SJCRH30 (cell line): ENCODE measurements around the gene GRIA3. TPM values are rescaled to one million over a fixed set of nuclear protein-coding genes. Genes with fewer than 3 reads are reported as not detected.

Experiments used
- DNase-seq, 2 experiments: peaks; one replicate each; pipeline ENCODE4 v3.0.0-alpha.2; 2015 to 2020
- H3K27ac ChIP-seq: fragments of 250-450 bp; sonication (Bioruptor Pico); 2 replicates; pipeline ENCODE4 v1.5.1; 2020; ENCODE audit warnings: mild to moderate bottlenecking, moderate library complexity
- H3K27me3 ChIP-seq: fragments of 250-450 bp; sonication (Bioruptor Pico); 2 replicates; pipeline ENCODE4 v1.5.1; 2020; ENCODE audit warnings: mild to moderate bottlenecking, moderate library complexity
- H3K36me3 ChIP-seq: fragments of 250-450 bp; sonication (Bioruptor Pico); 2 replicates; pipeline ENCODE4 v1.5.1; 2020; ENCODE audit warnings: mild to moderate bottlenecking, moderate library complexity
- H3K4me1 ChIP-seq: fragments of 250-450 bp; sonication (Bioruptor Pico); 2 replicates; pipeline ENCODE4 v1.5.1; 2020; ENCODE audit warnings: mild to moderate bottlenecking, moderate library complexity
- H3K4me3 ChIP-seq: fragments of 250-450 bp; sonication (Bioruptor Pico); 2 replicates; pipeline ENCODE4 v1.5.1; 2020; ENCODE audit warnings: mild to moderate bottlenecking, moderate library complexity
- H3K9me3 ChIP-seq: fragments of 250-450 bp; sonication (Bioruptor Pico); replicated peaks from 2 replicates; pipeline ENCODE4 v1.5.1; 2020; ENCODE audit warnings: mild to moderate bottlenecking, moderate library complexity
- total RNA-seq: library from RNA; depleted of rRNA; stranded (reverse); fragments of >200 nt; shearing (Covaris generic); gene quantifications from 2 replicates; pipeline ENCODE4 v1.2.3, GENCODE V29; 2014; rRNA removed

The GRIA3 gene
- total RNA-seq, result not detected in 2 replicates

DNA sequence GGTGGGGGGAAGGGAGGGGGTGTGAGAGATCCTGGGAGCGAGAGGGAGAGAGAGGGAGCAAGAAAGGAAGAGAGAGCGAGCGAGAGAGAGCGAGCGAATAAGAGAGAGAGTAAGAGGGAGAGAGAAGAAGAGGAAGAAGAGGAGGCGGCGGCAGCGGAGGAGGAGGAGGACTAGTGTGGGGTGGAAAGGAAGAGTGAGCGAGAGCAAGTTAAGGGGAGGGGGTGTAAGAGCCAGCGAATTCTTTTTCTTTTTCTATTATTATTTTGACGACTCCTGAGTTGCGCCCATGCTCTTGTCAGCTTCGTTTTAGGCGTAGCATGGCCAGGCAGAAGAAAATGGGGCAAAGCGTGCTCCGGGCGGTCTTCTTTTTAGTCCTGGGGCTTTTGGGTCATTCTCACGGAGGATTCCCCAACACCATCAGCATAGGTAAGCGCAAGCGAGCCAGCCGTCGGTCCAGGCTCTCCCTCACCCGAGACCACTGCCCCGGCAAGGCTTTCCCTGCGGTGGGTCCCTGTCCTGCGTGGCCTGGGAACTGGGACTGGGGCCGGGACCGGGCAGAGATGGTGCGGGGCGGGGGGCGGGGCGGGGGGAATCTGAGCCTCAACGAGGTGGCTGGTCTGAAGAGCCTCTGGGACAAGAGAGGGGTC lies at the start of gene GRIA3:
Gene GRIA3, plus strand, starts transcription at position 60 of the 647 bp plus-strand sequence. Its CDS starts 258 bp downstream, at position 318.
- no peak within 1 kb of the TSS for H3K4me3 ChIP-seq
- no peaks in the 10 kb centered on the region for H3K4me1 ChIP-seq
- H3K36me3 ChIP-seq, result no peaks in the 10 kb centered on the region
- H3K27me3 ChIP-seq, result no peaks in the 10 kb centered on the region
- H3K9me3 ChIP-seq, result no peaks in the 10 kb centered on the region
- H3K27ac ChIP-seq, result no peak within 1 kb of the TSS
- no peak for DNase-seq

DNA sequence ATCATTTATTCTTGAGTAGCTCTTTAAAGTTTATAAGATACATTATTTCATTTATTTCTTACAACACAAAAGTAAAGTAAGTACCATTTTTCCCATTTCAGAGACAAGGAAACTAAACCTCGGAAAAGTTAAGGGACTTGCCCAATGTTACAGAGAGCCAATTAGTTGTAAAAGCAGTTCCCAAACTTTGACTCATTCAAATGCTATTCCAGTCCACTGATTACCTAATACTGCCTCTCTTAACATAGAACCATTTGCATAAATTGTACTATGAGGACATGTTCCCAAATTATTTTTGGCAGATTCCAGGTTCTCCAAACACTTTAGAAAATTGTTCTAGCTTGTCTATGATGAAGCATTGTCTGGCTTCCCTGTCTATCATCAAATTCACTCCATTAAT lies 45.6 kb upstream of the GRIA3 start:
- H3K27me3 ChIP-seq, result no peaks in the 10 kb centered on the region
- DNase-seq, result no peak
- no peak overlapping the region for H3K4me3 ChIP-seq
- H3K36me3 ChIP-seq, result no peaks in the 10 kb centered on the region
- no peaks in the 10 kb centered on the region for H3K4me1 ChIP-seq
- H3K27ac ChIP-seq, result no peak overlapping the region
- H3K9me3 ChIP-seq, result no peaks in the 10 kb centered on the region

DNA sequence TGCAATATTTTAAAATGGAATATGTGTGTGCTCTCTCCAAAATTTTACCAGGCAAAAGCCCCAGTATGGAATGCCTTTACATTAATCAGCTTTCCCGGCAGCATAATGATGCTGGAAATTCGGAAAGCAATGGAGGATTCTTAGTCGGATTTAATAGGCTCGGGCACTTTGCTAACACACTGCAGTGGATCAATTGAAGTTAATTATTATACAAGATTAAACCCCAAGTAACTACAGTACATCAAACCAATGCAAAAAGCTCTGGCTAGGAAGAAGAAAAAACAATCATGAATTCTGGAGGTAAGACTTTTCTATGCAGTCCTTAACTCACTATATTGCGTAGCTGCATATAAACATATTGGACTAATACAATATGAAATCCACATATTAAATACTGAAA lies 43.6 kb upstream of the GRIA3 start:
- no peak for DNase-seq
- H3K9me3 ChIP-seq, result no peaks in the 10 kb centered on the region
- no peaks in the 10 kb centered on the region for H3K27me3 ChIP-seq
- H3K36me3 ChIP-seq, result no peaks in the 10 kb centered on the region
- H3K4me3 ChIP-seq, result no peak overlapping the region
- H3K4me1 ChIP-seq, result no peaks in the 10 kb centered on the region
- H3K27ac ChIP-seq, result no peak overlapping the region

DNA sequence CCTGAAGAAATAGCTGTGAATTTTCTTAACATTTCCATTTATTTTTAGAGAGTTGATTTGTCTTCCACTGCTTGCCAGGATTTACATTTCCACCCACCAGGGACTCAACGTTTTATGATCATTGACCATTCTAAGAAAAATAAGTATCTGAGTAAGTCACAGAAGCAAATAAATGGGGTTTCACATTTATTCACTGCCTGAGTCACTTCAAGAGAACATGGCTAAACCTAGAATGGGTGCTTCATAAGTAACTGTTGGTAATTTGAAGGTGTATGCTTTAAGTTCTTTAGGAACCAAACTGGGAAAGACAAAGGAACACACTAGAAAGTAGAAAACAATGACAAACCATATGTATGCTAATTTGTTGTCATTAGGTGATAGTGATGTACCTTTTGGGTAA lies 43.2 kb upstream of the GRIA3 start:
- no peaks in the 10 kb centered on the region for H3K27me3 ChIP-seq

DNA sequence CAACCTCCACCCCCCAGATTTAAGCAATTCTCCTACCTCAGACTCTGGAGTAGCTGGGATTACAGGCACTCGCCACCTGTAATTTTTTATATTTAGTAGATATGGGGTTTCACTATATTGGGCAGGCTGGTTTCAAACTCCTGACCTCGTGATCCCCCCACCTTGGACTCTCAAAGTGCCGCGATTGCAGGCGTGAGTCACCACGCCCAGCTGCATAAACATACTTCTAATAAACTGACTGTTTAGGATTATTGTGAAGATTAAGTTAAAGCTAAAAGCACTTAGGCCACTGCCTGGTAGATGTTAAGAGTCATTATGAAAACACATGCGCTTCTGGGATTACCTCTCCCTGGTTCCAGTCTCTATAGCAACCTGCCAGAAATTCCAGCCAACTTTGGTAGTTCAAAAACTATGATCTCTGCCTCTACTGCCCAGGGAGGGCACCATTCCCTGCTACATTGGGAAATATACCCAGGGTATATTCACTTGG lies 30.2 kb upstream of the GRIA3 start:
- no peaks in the 10 kb centered on the region for H3K27me3 ChIP-seq
- H3K4me1 ChIP-seq, result no peaks in the 10 kb centered on the region
- DNase-seq, result peak; percentile 7 to 31
- no peak overlapping the region for H3K4me3 ChIP-seq
- no peak overlapping the region for H3K27ac ChIP-seq
- H3K36me3 ChIP-seq, result no peaks in the 10 kb centered on the region
- H3K9me3 ChIP-seq, result no peaks in the 10 kb centered on the region

More for the DNA sequence above, 43.2 kb upstream of the GRIA3 start:
- H3K27ac ChIP-seq, result no peak overlapping the region
- no peak for DNase-seq
- H3K36me3 ChIP-seq, result no peaks in the 10 kb centered on the region
- no peaks in the 10 kb centered on the region for H3K4me1 ChIP-seq
- no peak overlapping the region for H3K4me3 ChIP-seq
- no peaks in the 10 kb centered on the region for H3K9me3 ChIP-seq

DNA sequence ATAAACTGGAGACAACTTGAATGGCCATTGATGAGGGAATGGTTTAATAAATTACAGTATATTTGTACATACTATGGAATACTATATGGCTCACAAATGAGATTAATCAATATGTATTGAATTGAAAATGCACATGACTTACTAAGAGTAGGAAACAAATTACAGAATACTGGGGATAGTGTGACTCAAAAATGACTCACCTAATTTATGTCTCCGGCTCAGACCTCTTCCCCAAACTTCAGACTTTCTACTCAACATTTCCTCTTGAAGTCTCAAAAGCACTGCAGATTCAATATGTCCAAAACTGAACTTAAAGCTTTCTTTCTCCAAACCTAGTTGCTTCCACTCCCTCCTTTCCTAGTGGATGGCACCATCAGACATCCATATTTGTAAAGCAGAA lies 28.8 kb upstream of the GRIA3 start:
- Histone ChIP-seq H3K27ac (no peak overlapping the region), H3K9me3 (no peaks in the 10 kb centered on the region), H3K27me3 (no peaks in the 10 kb centered on the region), H3K36me3 (no peaks in the 10 kb centered on the region), H3K4me1 (no peaks in the 10 kb centered on the region), H3K4me3 (no peak overlapping the region)
- no peak for DNase-seq

DNA sequence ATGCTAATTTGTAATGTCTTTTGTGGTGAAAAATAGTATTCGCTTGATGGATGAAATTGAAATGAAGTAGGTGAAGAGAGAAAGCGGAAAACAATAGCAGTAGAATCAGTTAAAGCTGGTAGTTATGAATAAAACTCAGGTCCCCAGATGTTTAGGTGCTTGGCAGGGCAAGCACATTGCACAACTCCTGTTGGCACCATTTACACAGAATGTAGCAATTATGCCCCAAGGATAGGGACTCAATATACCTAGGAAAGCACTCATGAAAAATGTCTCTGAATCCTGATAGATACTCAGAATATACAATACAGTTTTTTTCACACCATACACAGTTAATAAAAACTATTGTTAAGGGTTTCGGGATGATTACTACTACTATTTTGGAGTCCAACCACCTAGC lies 26.5 kb upstream of the GRIA3 start:
- no peak for DNase-seq
- H3K4me3 ChIP-seq, result no peak overlapping the region
- no peak overlapping the region for H3K27ac ChIP-seq
- no peaks in the 10 kb centered on the region for H3K27me3 ChIP-seq
- no peaks in the 10 kb centered on the region for H3K4me1 ChIP-seq
- H3K9me3 ChIP-seq, result no peaks in the 10 kb centered on the region
- H3K36me3 ChIP-seq, result no peaks in the 10 kb centered on the region

DNA sequence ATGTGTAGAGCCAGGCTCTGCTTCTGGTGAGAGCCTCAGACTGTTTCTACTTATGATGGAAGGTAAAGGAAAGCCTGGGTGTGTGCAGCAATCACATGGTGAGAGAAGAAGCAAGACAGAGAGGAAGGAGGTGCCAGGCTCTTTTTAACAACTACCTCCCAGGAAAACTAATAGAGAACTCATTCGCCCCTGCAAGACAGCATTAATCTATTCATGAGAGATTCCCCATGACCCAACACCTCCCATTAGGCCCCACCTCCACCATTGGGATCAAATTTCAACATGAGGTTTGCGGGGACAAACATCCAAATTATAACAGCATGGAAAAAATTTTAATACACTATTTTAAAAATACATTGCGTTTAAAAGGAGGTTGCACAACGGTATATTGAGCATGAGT lies 24.7 kb upstream of the GRIA3 start:
- no peak for DNase-seq
- no peak overlapping the region for H3K4me3 ChIP-seq
- H3K4me1 ChIP-seq, result no peaks in the 10 kb centered on the region
- H3K27ac ChIP-seq, result no peak overlapping the region
- H3K36me3 ChIP-seq, result no peaks in the 10 kb centered on the region
- H3K27me3 ChIP-seq, result no peaks in the 10 kb centered on the region
- no peaks in the 10 kb centered on the region for H3K9me3 ChIP-seq

DNA sequence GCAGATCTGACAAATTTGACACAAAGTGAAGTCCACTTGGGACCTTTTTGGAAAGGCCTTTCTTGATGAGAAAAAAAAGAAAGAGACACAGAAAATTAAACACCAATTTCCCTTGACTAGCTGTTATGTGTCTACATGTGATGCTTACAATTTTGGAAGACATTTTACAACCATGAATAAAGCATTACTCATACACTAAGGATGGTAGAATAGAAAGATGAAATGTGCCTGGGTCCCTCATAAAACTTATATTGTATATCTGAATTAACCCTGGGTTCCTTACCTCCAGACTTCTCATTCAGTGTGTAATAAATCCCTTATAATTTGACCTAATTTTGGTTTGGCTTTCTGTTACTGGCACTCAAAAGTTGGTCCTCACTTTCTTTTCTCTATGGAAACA lies 16.5 kb upstream of the GRIA3 start:
- Histone ChIP-seq H3K4me1 (no peaks in the 10 kb centered on the region), H3K4me3 (no peak overlapping the region)

DNA sequence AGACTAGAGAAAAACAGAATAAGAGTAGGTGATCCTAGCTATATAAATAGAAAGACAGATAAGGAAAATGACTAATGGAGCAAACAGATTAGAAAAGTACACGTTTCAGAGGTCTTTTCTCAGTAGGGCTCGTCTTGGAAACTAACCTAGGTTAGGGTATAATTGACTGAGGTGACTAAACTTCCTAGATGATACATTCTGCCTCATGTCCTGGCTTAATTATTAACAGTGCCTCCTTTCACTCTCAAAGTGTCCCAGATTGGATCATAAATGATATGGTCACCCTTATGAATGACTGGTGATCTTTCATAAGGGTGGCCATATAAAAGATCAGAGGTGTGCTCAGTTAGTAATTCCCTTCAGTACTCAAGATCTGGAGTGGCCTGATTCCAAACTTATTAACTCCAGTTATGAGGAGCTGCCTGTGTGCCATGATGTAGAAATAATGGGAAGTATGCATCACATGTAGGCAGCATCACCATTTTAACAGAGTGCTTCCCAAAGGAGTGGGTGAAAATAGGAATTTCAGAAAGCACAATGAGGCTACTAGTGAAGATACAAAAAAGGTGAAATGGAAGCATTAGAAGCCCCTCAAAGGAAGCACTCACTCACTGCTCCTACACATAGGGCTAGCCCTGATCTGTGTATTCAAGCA lies 14.7 kb upstream of the GRIA3 start:
- Histone ChIP-seq H3K36me3 (no peaks in the 10 kb centered on the region), H3K27me3 (no peaks in the 10 kb centered on the region), H3K4me3 (no peak overlapping the region), H3K9me3 (no peaks in the 10 kb centered on the region), H3K4me1 (no peaks in the 10 kb centered on the region), H3K27ac (no peak overlapping the region)
- no peak for DNase-seq

More for the DNA sequence above, 16.5 kb upstream of the GRIA3 start:
- no peak for DNase-seq
- no peaks in the 10 kb centered on the region for H3K9me3 ChIP-seq
- H3K36me3 ChIP-seq, result no peaks in the 10 kb centered on the region
- no peaks in the 10 kb centered on the region for H3K27me3 ChIP-seq
- no peak overlapping the region for H3K27ac ChIP-seq

DNA sequence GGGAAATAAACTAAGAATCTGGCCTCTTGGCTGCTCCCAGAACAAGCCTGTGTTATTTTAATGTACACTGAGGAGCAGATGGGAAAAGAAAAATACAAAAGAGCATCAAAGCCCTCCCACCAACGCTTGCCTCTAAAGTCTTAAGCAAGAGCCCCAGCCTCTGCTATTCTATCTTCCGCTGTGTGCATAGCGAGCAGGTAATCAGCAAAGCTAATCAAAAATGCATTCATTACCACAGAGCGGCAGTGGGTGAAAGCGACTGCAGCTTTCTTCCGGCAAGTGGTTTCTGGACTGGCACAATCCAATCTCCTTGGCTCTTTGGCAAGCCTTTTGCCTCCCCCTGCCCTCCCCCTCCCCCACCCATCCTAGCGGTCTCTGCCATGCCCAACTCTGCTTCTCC lies 13.5 kb upstream of the GRIA3 start:
- no peak for DNase-seq
- H3K4me1 ChIP-seq, result no peaks in the 10 kb centered on the region
- H3K9me3 ChIP-seq, result no peaks in the 10 kb centered on the region
- H3K27ac ChIP-seq, result no peak overlapping the region
- no peaks in the 10 kb centered on the region for H3K27me3 ChIP-seq
- no peak overlapping the region for H3K4me3 ChIP-seq
- H3K36me3 ChIP-seq, result no peaks in the 10 kb centered on the region

DNA sequence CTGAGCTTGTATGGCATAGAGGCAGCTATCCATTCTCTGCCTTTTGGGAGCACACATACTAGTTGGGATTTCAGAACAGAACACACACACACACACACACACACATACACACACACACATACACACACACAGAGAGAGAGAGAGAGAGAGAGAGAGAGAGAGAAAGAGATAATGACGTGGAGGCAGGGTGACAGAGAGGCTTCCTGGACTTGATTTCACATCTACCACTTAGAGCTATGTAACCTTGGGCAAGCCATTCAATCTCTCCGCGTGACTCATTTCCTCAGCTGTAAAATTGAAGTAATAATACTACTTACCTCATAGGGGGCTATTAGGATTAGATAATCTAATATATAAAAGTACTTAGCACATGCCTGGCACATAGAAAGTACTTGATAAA lies 12.3 kb upstream of the GRIA3 start:
- Histone ChIP-seq H3K36me3 (no peaks in the 10 kb centered on the region), H3K4me3 (no peak overlapping the region), H3K27me3 (no peaks in the 10 kb centered on the region), H3K4me1 (no peaks in the 10 kb centered on the region), H3K27ac (no peak overlapping the region), H3K9me3 (no peaks in the 10 kb centered on the region)
- no peak for DNase-seq

DNA sequence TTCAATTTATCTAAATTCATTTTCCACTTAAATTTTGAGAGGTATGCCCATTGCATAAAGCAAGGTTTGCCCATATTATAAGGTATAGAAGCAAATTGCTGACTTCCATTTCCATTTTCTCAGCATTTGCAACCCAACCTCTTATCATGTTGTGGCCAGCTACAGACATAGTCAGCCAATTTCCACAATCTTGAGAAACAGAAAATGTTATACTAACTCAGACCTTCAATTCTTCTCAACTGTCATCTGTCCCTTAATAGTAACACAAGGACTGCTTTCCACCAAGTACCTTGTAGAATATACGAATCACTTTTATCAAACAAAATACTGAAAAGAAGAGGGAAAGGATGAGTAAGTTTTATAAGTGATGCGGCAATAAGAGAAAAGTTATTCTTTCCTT lies 11.2 kb upstream of the GRIA3 start:
- H3K27me3 ChIP-seq, result no peaks in the 10 kb centered on the region
- H3K27ac ChIP-seq, result no peak overlapping the region
- no peak for DNase-seq
- H3K9me3 ChIP-seq, result no peaks in the 10 kb centered on the region
- H3K4me3 ChIP-seq, result no peak overlapping the region
- H3K4me1 ChIP-seq, result no peaks in the 10 kb centered on the region
- H3K36me3 ChIP-seq, result no peaks in the 10 kb centered on the region

DNA sequence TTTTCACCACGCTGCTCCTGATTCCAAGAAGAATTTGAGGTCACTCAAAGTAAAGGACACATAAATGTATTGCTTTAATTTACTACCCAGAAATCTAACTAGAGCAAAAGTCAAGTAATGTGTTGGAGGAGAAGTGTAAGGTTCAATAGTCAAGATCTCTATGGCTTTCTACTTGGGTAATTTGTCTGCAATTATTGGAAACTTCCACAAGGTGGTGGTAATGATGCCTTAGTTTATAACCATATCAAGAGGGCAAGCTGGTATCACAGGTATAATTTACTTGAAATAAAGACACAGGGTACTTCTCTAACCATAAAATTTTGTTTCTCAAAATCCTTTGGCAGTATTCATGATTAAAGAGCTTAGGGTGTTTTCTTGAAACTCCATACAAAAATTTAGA lies 10.2 kb upstream of the GRIA3 start:
- Histone ChIP-seq H3K36me3 (no peaks in the 10 kb centered on the region), H3K4me3 (no peak overlapping the region)
- peak in 1 of 2 experiments; percentile 36 for DNase-seq

DNA sequence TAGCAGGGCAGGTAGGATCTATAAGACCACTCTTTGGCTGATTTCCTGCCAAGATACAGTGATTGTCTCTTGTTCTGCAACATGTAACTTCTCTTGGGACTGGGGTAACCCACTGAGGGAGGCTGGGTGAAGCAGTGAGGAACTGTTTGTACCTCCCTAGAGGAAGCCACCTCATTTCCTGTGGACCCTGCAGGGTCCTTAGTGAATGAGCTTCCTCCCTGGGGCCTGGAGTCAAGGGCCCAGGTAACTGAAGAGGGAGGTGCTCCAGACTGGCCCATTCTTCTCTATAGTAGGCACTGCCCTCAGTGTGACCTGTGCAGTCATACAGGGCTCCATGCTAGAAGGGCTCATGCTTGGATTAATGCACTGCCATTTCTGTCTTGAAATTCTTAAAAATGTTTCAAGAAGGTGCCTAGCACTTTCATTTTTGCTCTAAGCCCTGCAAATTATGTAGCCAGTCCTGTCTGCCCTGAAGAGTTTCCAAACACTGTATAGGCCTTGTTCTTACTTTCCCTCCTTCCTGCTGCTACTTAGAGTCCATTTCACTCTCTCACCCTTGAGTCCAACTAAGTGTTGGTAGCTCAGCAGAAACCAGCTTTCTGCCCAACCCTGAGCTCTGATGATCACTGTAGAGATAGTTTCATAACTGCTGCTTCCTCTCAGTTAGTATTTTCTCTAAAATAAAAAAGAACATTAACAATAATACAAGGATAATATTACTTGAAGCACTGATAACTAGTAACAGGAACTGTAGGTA lies 8.5 kb upstream of the GRIA3 start:
- no peak for DNase-seq
- H3K9me3 ChIP-seq, result no peaks in the 10 kb centered on the region
- no peaks in the 10 kb centered on the region for H3K36me3 ChIP-seq
- no peak overlapping the region for H3K4me3 ChIP-seq
- no peak overlapping the region for H3K27ac ChIP-seq
- no peaks in the 10 kb centered on the region for H3K4me1 ChIP-seq
- H3K27me3 ChIP-seq, result no peaks in the 10 kb centered on the region

More for the DNA sequence above, 10.2 kb upstream of the GRIA3 start:
- no peaks in the 10 kb centered on the region for H3K4me1 ChIP-seq
- no peak overlapping the region for H3K27ac ChIP-seq
- no peaks in the 10 kb centered on the region for H3K9me3 ChIP-seq
- no peaks in the 10 kb centered on the region for H3K27me3 ChIP-seq
